DOHH2 (cell line): ENCODE measurements around the gene NUTM1.

Experiments used
- CTCF ChIP-seq: fragments of 200-600 bp; sonication (generic); IDR thresholded peaks from one replicate; pipeline ENCODE4 v1.5.1; 2014; ENCODE audit warnings: antibody characterized with exemption, mild to moderate bottlenecking, low read depth, low read length; ENCODE audit not compliant: poor library complexity, severe bottlenecking
- EZH2phosphoT487 ChIP-seq: fragments of 200-600 bp; sonication (generic); IDR thresholded peaks from 2 replicates; pipeline ENCODE4 v1.6.1; 2017; ENCODE audit warnings: borderline replicate concordance, mild to moderate bottlenecking, antibody characterized with exemption, low read length, moderate library complexity, mixed read lengths

GRCh38 chr15:34336231-34336990, 6.7 kb upstream of the NUTM1 start:
- no peak for TF ChIP-seq CTCF
- no peak for TF ChIP-seq EZH2phosphoT487
